HL-60 (cell line): ENCODE results near the gene MRPS22.

Experiments used
- DNase-seq, 2 experiments: peaks; one replicate each; pipeline ENCODE4 v3.0.0-alpha.2; 2010 to 2020; ENCODE audit warnings: low read depth in 1 of 2, low spot score in 1 of 2
- H3K27ac ChIP-seq: fragments of 250-450 bp; sonication (Bioruptor Pico); replicated peaks from 2 replicates; pipeline ENCODE4 v1.5.1; 2020; ENCODE audit warnings: mild to moderate bottlenecking, moderate library complexity
- H3K27me3 ChIP-seq: fragments of 250-450 bp; sonication (Bioruptor Pico); 2 replicates; pipeline ENCODE4 v1.5.1; 2021; ENCODE audit warnings: mild to moderate bottlenecking, moderate library complexity; ENCODE audit not compliant: insufficient read depth, poor library complexity, severe bottlenecking
- H3K4me3 ChIP-seq: replicated peaks from 2 replicates; pipeline ENCODE4 v1.5.1; 2011; ENCODE audit warnings: mild to moderate bottlenecking, control low read depth, low read length; ENCODE audit not compliant: insufficient read depth
- GABPA ChIP-seq: IDR thresholded peaks from 2 replicates; pipeline ENCODE4 v1.6.1; 2012; ENCODE audit warnings: low read depth
- POLR2AphosphoS5 ChIP-seq: IDR thresholded peaks from 2 replicates; pipeline ENCODE4 v1.6.1; 2012; ENCODE audit warnings: low read depth
- SPI1 ChIP-seq: IDR thresholded peaks from 2 replicates; pipeline ENCODE4 v1.6.1; 2012; ENCODE audit warnings: low read depth, mild to moderate bottlenecking, borderline replicate concordance
- TF ChIP-seq, protein P1 (sequence below): IDR thresholded peaks from one replicate; pipeline ENCODE4 v1.5.1; 2011; ENCODE audit warnings: low read length, control low read depth, inconsistent platforms; ENCODE audit not compliant: insufficient read depth
- TF ChIP-seq, protein P2 (sequence below): IDR thresholded peaks from 2 replicates; pipeline ENCODE4 v1.6.1; 2012; ENCODE audit warnings: low read depth; ENCODE audit not compliant: insufficient replicate concordance

Gene MRPS22

DNA sequence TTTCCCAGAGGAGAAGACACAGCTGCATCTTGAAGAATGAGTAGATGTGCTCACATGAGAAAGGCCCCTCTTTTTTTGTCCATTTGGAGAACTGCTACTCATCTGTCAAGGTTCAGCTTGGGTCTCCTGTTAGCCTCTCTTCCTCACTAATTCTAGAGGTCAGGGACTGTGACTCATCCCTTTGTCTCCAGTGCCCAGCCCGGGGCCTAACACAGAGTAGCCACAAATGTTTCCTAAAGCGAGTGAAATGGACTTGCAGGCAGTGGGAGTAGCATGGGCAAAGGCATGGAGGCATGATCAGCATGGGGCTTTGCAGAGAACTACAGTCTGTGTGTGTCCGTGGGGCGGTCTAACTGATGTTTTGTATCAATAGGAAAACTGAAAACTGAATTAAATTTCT is 33.9 kb upstream of the MRPS22 start:
- Histone ChIP-seq H3K27me3 (no peaks in the 10 kb centered on the region), H3K4me3 (no peak overlapping the region), H3K27ac (no peak overlapping the region)
- DNase-seq = no peak
- TF ChIP-seq POLR2AphosphoS5 = no peak
- TF ChIP-seq, protein P1, sequence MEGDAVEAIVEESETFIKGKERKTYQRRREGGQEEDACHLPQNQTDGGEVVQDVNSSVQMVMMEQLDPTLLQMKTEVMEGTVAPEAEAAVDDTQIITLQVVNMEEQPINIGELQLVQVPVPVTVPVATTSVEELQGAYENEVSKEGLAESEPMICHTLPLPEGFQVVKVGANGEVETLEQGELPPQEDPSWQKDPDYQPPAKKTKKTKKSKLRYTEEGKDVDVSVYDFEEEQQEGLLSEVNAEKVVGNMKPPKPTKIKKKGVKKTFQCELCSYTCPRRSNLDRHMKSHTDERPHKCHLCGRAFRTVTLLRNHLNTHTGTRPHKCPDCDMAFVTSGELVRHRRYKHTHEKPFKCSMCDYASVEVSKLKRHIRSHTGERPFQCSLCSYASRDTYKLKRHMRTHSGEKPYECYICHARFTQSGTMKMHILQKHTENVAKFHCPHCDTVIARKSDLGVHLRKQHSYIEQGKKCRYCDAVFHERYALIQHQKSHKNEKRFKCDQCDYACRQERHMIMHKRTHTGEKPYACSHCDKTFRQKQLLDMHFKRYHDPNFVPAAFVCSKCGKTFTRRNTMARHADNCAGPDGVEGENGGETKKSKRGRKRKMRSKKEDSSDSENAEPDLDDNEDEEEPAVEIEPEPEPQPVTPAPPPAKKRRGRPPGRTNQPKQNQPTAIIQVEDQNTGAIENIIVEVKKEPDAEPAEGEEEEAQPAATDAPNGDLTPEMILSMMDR = no peak
- no peak for TF ChIP-seq SPI1
- no peak for TF ChIP-seq GABPA
- TF ChIP-seq, protein P2, sequence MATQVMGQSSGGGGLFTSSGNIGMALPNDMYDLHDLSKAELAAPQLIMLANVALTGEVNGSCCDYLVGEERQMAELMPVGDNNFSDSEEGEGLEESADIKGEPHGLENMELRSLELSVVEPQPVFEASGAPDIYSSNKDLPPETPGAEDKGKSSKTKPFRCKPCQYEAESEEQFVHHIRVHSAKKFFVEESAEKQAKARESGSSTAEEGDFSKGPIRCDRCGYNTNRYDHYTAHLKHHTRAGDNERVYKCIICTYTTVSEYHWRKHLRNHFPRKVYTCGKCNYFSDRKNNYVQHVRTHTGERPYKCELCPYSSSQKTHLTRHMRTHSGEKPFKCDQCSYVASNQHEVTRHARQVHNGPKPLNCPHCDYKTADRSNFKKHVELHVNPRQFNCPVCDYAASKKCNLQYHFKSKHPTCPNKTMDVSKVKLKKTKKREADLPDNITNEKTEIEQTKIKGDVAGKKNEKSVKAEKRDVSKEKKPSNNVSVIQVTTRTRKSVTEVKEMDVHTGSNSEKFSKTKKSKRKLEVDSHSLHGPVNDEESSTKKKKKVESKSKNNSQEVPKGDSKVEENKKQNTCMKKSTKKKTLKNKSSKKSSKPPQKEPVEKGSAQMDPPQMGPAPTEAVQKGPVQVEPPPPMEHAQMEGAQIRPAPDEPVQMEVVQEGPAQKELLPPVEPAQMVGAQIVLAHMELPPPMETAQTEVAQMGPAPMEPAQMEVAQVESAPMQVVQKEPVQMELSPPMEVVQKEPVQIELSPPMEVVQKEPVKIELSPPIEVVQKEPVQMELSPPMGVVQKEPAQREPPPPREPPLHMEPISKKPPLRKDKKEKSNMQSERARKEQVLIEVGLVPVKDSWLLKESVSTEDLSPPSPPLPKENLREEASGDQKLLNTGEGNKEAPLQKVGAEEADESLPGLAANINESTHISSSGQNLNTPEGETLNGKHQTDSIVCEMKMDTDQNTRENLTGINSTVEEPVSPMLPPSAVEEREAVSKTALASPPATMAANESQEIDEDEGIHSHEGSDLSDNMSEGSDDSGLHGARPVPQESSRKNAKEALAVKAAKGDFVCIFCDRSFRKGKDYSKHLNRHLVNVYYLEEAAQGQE = no peak

DNA sequence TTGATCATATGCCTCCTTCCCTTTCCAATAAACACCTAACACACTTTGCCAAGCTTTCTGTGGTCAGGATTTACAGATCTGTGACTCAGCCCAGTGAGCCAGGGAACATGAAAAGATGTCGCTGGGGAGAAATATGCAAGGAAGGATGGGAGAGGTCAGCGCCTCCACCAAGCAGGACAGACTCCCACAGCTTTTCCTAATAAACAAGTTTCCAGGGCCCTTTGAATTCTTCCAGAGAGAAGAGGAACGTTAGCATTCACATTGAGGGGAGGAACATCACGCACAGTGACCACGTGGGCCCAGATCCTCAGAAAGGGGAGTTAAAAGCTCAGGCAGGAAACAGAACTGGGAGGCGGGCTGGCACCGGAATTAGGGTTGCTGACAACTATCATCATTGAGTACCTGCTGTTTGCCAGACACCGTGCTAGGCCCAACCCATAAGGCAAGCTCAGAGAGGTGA is 33.3 kb upstream of the MRPS22 start:
- DNase-seq = no peak
- TF ChIP-seq POLR2AphosphoS5 = no peak
- TF ChIP-seq, protein P2 = no peak
- TF ChIP-seq SPI1 = no peak
- TF ChIP-seq GABPA = no peak
- TF ChIP-seq, protein P1 = no peak
- Histone ChIP-seq H3K4me3 (no peak overlapping the region), H3K27me3 (no peaks in the 10 kb centered on the region), H3K27ac (no peak overlapping the region)

DNA sequence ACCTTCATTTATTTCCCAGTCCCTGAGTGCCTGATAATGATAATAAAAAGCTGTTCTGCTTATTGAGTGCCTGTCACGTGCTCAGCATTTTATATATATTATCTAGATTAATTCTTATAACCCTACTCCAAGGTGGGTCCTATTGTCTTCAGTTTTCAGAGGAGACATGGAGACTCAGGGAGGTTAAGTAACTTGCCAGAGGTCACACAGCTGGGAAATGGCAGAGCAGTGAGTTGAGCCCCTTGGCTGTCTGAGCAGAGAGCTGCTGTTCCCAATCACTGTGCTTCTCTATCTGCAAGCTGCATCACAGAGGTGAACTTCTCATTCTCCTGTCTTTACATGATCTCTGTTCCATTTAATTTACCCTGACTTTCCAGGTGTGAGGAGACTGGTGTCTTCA is 32.3 kb upstream of the MRPS22 start:
- DNase-seq = no peak
- no peaks in the 10 kb centered on the region for H3K27me3 ChIP-seq
- no peak overlapping the region for H3K27ac ChIP-seq
- no peak overlapping the region for H3K4me3 ChIP-seq
- TF ChIP-seq SPI1 (no peak), GABPA (no peak), POLR2AphosphoS5 (no peak)
- TF ChIP-seq, protein P2 = no peak
- TF ChIP-seq, protein P1 = no peak
